H9 (cell line): ENCODE measurements around the gene ATPAF2. TPM values are rescaled to one million over a fixed set of nuclear protein-coding genes. Genes with fewer than 3 reads are reported as not detected.

Experiments used
- DNase-seq: peaks from one replicate; pipeline ENCODE4 v3.0.0-alpha.2; 2017
- H2AFZ ChIP-seq: one replicate; pipeline ENCODE4 v1.6.1; 2013; ENCODE audit warnings: mild to moderate bottlenecking, low read length, control low read depth, moderate library complexity
- H2AK5ac ChIP-seq: 2 replicates; pipeline ENCODE4 v1.6.1; 2013; ENCODE audit warnings: low read length, control low read depth, mixed read lengths; ENCODE audit not compliant: insufficient read length
- H2BK120ac ChIP-seq: one replicate; pipeline ENCODE4 v1.6.1; 2013; ENCODE audit warnings: low read depth, mild to moderate bottlenecking, low read length, control low read depth, inconsistent platforms; ENCODE audit not compliant: poor library complexity, severe bottlenecking
- H2BK12ac ChIP-seq: 2 replicates; pipeline ENCODE4 v1.6.1; 2013; ENCODE audit warnings: low read length, control low read depth, mixed read lengths, low read depth; ENCODE audit not compliant: insufficient read length
- H2BK15ac ChIP-seq: 2 replicates; pipeline ENCODE4 v1.6.1; 2013; ENCODE audit warnings: low read depth, low read length, control low read depth
- H2BK20ac ChIP-seq: one replicate; pipeline ENCODE4 v1.6.1; 2013; ENCODE audit warnings: low read depth, mild to moderate bottlenecking, low read length, control low read depth, inconsistent platforms; ENCODE audit not compliant: poor library complexity, severe bottlenecking
- H2BK5ac ChIP-seq: 2 replicates; pipeline ENCODE4 v1.6.1; 2013; ENCODE audit warnings: low read length, control low read depth, mixed read lengths; ENCODE audit not compliant: insufficient read length
- H3K14ac ChIP-seq: 2 replicates; pipeline ENCODE4 v1.6.1; 2013; ENCODE audit warnings: low read length, control low read depth; ENCODE audit not compliant: insufficient read depth
- H3K18ac ChIP-seq: 2 replicates; pipeline ENCODE4 v1.6.1; 2013; ENCODE audit warnings: low read depth, mild to moderate bottlenecking, mixed read lengths, low read length, control low read depth; ENCODE audit not compliant: insufficient read length
- H3K23ac ChIP-seq: 2 replicates; pipeline ENCODE4 v1.6.1; 2013; ENCODE audit warnings: low read length, control low read depth, mixed read lengths, low read depth; ENCODE audit not compliant: insufficient read length
- H3K23me2 ChIP-seq: 2 replicates; pipeline ENCODE4 v1.6.1; 2013; ENCODE audit warnings: low read depth, mild to moderate bottlenecking, mixed read lengths, low read length, control low read depth; ENCODE audit not compliant: insufficient read length, poor library complexity, severe bottlenecking
- H3K27ac ChIP-seq: 2 replicates; pipeline ENCODE4 v1.5.1; 2013; ENCODE audit warnings: low read length, control low read depth, mixed read lengths, low read depth; ENCODE audit not compliant: insufficient read length
- H3K27me3 ChIP-seq: 2 replicates; pipeline ENCODE4 v1.6.1; 2013; ENCODE audit warnings: low read length, control low read depth, inconsistent platforms; ENCODE audit not compliant: insufficient read depth
- H3K4ac ChIP-seq: 2 replicates; pipeline ENCODE4 v1.6.1; 2013; ENCODE audit warnings: low read depth, mild to moderate bottlenecking, control low read depth, inconsistent platforms, low read length, moderate library complexity
- H3K4me1 ChIP-seq: 2 replicates; pipeline ENCODE4 v1.6.1; 2013; ENCODE audit warnings: low read length, control low read depth, inconsistent platforms; ENCODE audit not compliant: insufficient read depth
- H3K4me2 ChIP-seq: 2 replicates; pipeline ENCODE4 v1.6.1; 2013; ENCODE audit warnings: low read length, control low read depth, mixed read lengths; ENCODE audit not compliant: insufficient read length, insufficient read depth
- H3K56ac ChIP-seq: 2 replicates; pipeline ENCODE4 v1.6.1; 2013; ENCODE audit warnings: low read depth, mild to moderate bottlenecking, mixed read lengths, low read length, control low read depth; ENCODE audit not compliant: insufficient read length
- H3K79me1 ChIP-seq: 2 replicates; pipeline ENCODE4 v1.6.1; 2013; ENCODE audit warnings: low read depth, mild to moderate bottlenecking, moderate library complexity, low read length, control low read depth, inconsistent platforms; ENCODE audit not compliant: insufficient read depth, poor library complexity, severe bottlenecking
- H3K79me2 ChIP-seq: 2 replicates; pipeline ENCODE4 v1.6.1; 2013; ENCODE audit warnings: low read length, control low read depth, inconsistent platforms; ENCODE audit not compliant: insufficient read depth
- H3K9ac ChIP-seq: 2 replicates; pipeline ENCODE4 v1.6.1; 2013; ENCODE audit warnings: low read length, control low read depth, mixed read lengths; ENCODE audit not compliant: insufficient read length; ENCODE audit errors: extremely low read depth
- H3K9me3 ChIP-seq: one replicate; pipeline ENCODE4 v1.6.1; 2013; ENCODE audit warnings: low read depth, low read length, inconsistent platforms; ENCODE audit not compliant: control insufficient read depth
- H3T11ph ChIP-seq: one replicate; pipeline ENCODE4 v1.6.1; 2013; ENCODE audit warnings: mild to moderate bottlenecking, low read length, control low read depth, inconsistent platforms
- H4K20me1 ChIP-seq: one replicate; pipeline ENCODE4 v1.6.1; 2013; ENCODE audit not compliant: control insufficient read depth, insufficient read length, insufficient read depth
- H4K5ac ChIP-seq: 2 replicates; pipeline ENCODE4 v1.6.1; 2013; ENCODE audit warnings: low read depth, mild to moderate bottlenecking, mixed read lengths, low read length, control low read depth; ENCODE audit not compliant: insufficient read length
- H4K8ac ChIP-seq: replicated peaks from 2 replicates; pipeline ENCODE4 v1.6.1; 2013; ENCODE audit warnings: low read length, control low read depth, mixed read lengths, low read depth; ENCODE audit not compliant: insufficient read length
- H4K91ac ChIP-seq: 2 replicates; pipeline ENCODE4 v1.6.1; 2013; ENCODE audit warnings: low read depth, mild to moderate bottlenecking, moderate library complexity, mixed read lengths, low read length, control low read depth; ENCODE audit not compliant: insufficient read length
- H3K27ac Mint-ChIP-seq, 3 experiments: 2 replicates in 2 of 3; 3 replicates in 1 of 3; pipeline ENCODE4 v1.8.0; 2020 to 2021; ENCODE audit warnings: mixed read lengths in 3 of 3, mild to moderate bottlenecking in 1 of 3, moderate library complexity in 1 of 3
- H3K27me3 Mint-ChIP-seq: 2 replicates; pipeline ENCODE4 v1.8.0; 2021; ENCODE audit warnings: low read depth, mild to moderate bottlenecking, moderate library complexity, mixed read lengths
- H3K36me3 Mint-ChIP-seq, 3 experiments: 2 replicates in 2 of 3; 3 replicates in 1 of 3; pipeline ENCODE4 v1.8.0; 2020 to 2021; ENCODE audit warnings: low read depth in 3 of 3, mixed read lengths in 3 of 3; ENCODE audit not compliant: insufficient read depth in 1 of 3
- H3K4me1 Mint-ChIP-seq, 2 experiments: 2 replicates each; pipeline ENCODE4 v1.8.0; 2020; ENCODE audit warnings: mixed read lengths in 2 of 2
- H3K4me3 Mint-ChIP-seq, 2 experiments: 2 replicates in 1 of 2; 3 replicates in 1 of 2; pipeline ENCODE4 v1.8.0; 2020 to 2021; ENCODE audit warnings: mild to moderate bottlenecking in 2 of 2, mixed read lengths in 2 of 2, moderate library complexity in 1 of 2
- H3K9me3 Mint-ChIP-seq, 2 experiments: 2 replicates in 1 of 2; 3 replicates in 1 of 2; pipeline ENCODE4 v1.8.0; 2020; ENCODE audit warnings: mild to moderate bottlenecking in 2 of 2, mixed read lengths in 2 of 2, moderate library complexity in 1 of 2
- WGBS: extraction: QIAGEN DNeasy Blood & Tissue Kit; methylation state at CpG from one replicate; pipeline ENCODE4 v1.1.7; 2013; ENCODE audit warnings: missing lambda C conversion rate, low lambda C conversion rate, mixed read lengths; ENCODE audit not compliant: insufficient read length; ENCODE audit errors: extremely low coverage; 5-methylcytosine and 5-hydroxymethylcytosine counted together
- total RNA-seq: library from RNA; stranded (reverse); gene quantifications from 2 replicates; pipeline ENCODE4 v1.2.1, GENCODE V29; 2021
- TF ChIP-seq, protein P1 (sequence below): fragments of 200-600 bp; sonication (generic); conservative IDR thresholded peaks from 3 replicates; pipeline ENCODE4 v1.8.0; 2021; ENCODE audit warnings: antibody characterized with exemption, mild to moderate bottlenecking

The ATPAF2 gene
- total RNA-seq, 1 experiment from 2014 or later = 21.4 TPM

DNA sequence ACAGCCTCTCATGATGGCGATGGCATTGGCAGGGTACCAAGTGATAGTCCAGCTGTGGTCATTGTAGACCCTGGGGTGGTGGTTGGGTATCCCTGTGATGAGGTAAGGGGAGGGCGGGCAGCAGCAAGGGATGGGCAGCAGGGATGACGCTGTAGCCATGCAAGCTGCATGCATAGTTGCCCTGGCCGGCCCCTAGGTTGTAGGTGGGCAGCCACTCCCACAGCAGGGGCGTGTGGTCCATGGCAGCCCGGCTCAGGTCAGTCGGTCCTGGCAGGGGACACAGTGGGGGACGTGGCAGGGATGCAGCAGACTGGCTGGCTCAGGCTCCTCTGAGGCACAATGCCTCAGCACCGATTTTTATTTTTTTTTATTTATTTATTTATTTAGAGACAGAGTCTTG lies 57.6 kb downstream of the ATPAF2 start:
- H3K14ac ChIP-seq = no peak overlapping the region
- no peak overlapping the region for H2BK12ac ChIP-seq
- no peak overlapping the region for H4K5ac ChIP-seq
- no peak overlapping the region for H4K91ac ChIP-seq
- Mint-ChIP-seq H3K27ac (no peak overlapping the region), H3K4me3 (no peak overlapping the region), H3K4me1 (no peaks in the 10 kb centered on the region), H3K36me3 (no peaks in the 10 kb centered on the region), H3K9me3 (no peaks in the 10 kb centered on the region; a peak in 1 of 5 replicates), H3K27me3 (no peaks in the 10 kb centered on the region; the same call in 1 of the 2 replicates)
- no peaks in the 10 kb centered on the region for H3K9me3 ChIP-seq
- no peaks in the 10 kb centered on the region for H3K79me1 ChIP-seq
- no peaks in the 10 kb centered on the region for H3K23me2 ChIP-seq
- no peak overlapping the region for H3K4me2 ChIP-seq
- no peak overlapping the region for H3T11ph ChIP-seq
- no peaks in the 10 kb centered on the region for H4K20me1 ChIP-seq
- no peak overlapping the region for H3K56ac ChIP-seq
- no peak overlapping the region for H3K23ac ChIP-seq
- H3K79me2 ChIP-seq = no peaks in the 10 kb centered on the region
- H2BK20ac ChIP-seq = no peak overlapping the region
- no peak overlapping the region for H3K27ac ChIP-seq
- H2BK5ac ChIP-seq = no peak overlapping the region
- no peaks in the 10 kb centered on the region for H3K27me3 ChIP-seq
- no peak overlapping the region for H3K18ac ChIP-seq
- H3K9ac ChIP-seq = no peak overlapping the region
- H2BK15ac ChIP-seq = no peak overlapping the region
- no peak for DNase-seq
- H2AFZ ChIP-seq = no peak overlapping the region
- TF ChIP-seq, protein P1, sequence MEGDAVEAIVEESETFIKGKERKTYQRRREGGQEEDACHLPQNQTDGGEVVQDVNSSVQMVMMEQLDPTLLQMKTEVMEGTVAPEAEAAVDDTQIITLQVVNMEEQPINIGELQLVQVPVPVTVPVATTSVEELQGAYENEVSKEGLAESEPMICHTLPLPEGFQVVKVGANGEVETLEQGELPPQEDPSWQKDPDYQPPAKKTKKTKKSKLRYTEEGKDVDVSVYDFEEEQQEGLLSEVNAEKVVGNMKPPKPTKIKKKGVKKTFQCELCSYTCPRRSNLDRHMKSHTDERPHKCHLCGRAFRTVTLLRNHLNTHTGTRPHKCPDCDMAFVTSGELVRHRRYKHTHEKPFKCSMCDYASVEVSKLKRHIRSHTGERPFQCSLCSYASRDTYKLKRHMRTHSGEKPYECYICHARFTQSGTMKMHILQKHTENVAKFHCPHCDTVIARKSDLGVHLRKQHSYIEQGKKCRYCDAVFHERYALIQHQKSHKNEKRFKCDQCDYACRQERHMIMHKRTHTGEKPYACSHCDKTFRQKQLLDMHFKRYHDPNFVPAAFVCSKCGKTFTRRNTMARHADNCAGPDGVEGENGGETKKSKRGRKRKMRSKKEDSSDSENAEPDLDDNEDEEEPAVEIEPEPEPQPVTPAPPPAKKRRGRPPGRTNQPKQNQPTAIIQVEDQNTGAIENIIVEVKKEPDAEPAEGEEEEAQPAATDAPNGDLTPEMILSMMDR = no peak
- no CpG with 5 or more reads among the region's 9 CpGs for WGBS
- H2AK5ac ChIP-seq = no peak overlapping the region
- no peak overlapping the region for H3K4ac ChIP-seq
- no peaks in the 10 kb centered on the region for H3K4me1 ChIP-seq
- no peak overlapping the region for H4K8ac ChIP-seq
- H2BK120ac ChIP-seq = no peak overlapping the region
